ENCODE measurements around the gene MEX3D. TPM values are rescaled to one million over a fixed set of nuclear protein-coding genes. Genes with fewer than 3 reads are reported as not detected.
"Not testable (repeated sequence)": the region's sequence is repeated elsewhere in the genome, so short reads cannot be mapped to it uniquely, and the experiment has no call there.

Gene MEX3D
- total RNA-seq, 1 donor from 2014 or later: 55.0 TPM

- DNase-seq (ENCODE audit: low spot score in 2 of 2): peak in 1 of 2 donors; percentile 61
Measured at GRCh38 chr19:1524287-1524971, 43.7 kb downstream of the MEX3D start.

GRCh38 chr19:1523412-1524286, 44.5 kb downstream of the MEX3D start, which contains the start of gene PLK5:
Gene PLK5 (plus strand): TSS chr19:1524077. CDS start chr19:1526997, 2,920 bp downstream.
- DNase-seq (ENCODE audit: low spot score in 2 of 2) (peak in 1 of 2 donors; percentile 68), FAIRE-seq (no peak)

More at GRCh38 chr19:1524287-1524971, 43.7 kb downstream of the MEX3D start:
- no peak for FAIRE-seq

GRCh38 chr19:1522838-1523237, 45.3 kb downstream of the MEX3D start:
- DNase-seq (ENCODE audit: low spot score in 2 of 2): no peak
- no peak for FAIRE-seq

GRCh38 chr19:1522061-1522460, 46.1 kb downstream of the MEX3D start:
- DNase-seq (ENCODE audit: low spot score in 2 of 2): no peak
- no peak for FAIRE-seq

GRCh38 chr19:1521636-1522035, 46.5 kb downstream of the MEX3D start:
- FAIRE-seq: no peak
- no peak for DNase-seq (ENCODE audit: low spot score in 2 of 2)

- DNase-seq (ENCODE audit: low spot score in 2 of 2) (no peak), FAIRE-seq (no peak)
Measured at GRCh38 chr19:1520203-1520780, 47.8 kb downstream of the MEX3D start.

GRCh38 chr19:1519802-1520201, 48.3 kb downstream of the MEX3D start:
- FAIRE-seq; DNase-seq (ENCODE audit: low spot score in 2 of 2): not testable (repeated sequence)

- DNase-seq (ENCODE audit: low spot score in 2 of 2): no peak
- FAIRE-seq: no peak
Measured at GRCh38 chr19:1518471-1518870, 49.7 kb downstream of the MEX3D start.

GRCh38 chr19:1516395-1516753, 51.8 kb downstream of the MEX3D start:
- FAIRE-seq (no peak), DNase-seq (ENCODE audit: low spot score in 2 of 2) (no peak)

- FAIRE-seq: no peak
- no peak for DNase-seq (ENCODE audit: low spot score in 2 of 2)
Measured at GRCh38 chr19:1514986-1515721, 53.0 kb downstream of the MEX3D start.

- FAIRE-seq (no peak), DNase-seq (ENCODE audit: low spot score in 2 of 2) (no peak)
Measured at GRCh38 chr19:1514295-1514661, 53.8 kb downstream of the MEX3D start.

- peak in 1 of 2 donors; percentile 28 for DNase-seq (ENCODE audit: low spot score in 2 of 2)
Measured at GRCh38 chr19:1513499-1514294, 54.4 kb downstream of the MEX3D start.

GRCh38 chr19:1512671-1513498, 55.2 kb downstream of the MEX3D start, which contains the start of gene ADAMTSL5:
Gene ADAMTSL5 (minus strand): TSS chr19:1513019. CDS start chr19:1510943, 2,076 bp downstream.
- peak in 1 of 2 donors; percentile 52 for DNase-seq (ENCODE audit: low spot score in 2 of 2)
- FAIRE-seq: no peak

More at GRCh38 chr19:1513499-1514294, 54.4 kb downstream of the MEX3D start:
- no peak for FAIRE-seq

- DNase-seq (ENCODE audit: low spot score in 2 of 2) (no peak), FAIRE-seq (no peak)
Measured at GRCh38 chr19:1511318-1512317, 56.5 kb downstream of the MEX3D start.

- FAIRE-seq (no peak), DNase-seq (ENCODE audit: low spot score in 2 of 2) (no peak)
Measured at GRCh38 chr19:1510807-1511206, 57.3 kb downstream of the MEX3D start.

GRCh38 chr19:1510442-1510806, 57.7 kb downstream of the MEX3D start:
- no peak for DNase-seq (ENCODE audit: low spot score in 2 of 2)
- no peak for FAIRE-seq

GRCh38 chr19:1509602-1510441, 58.3 kb downstream of the MEX3D start:
- DNase-seq (ENCODE audit: low spot score in 2 of 2) (no peak), FAIRE-seq (no peak)

Measured in frontal cortex (tissue), 4 donors.